MCF 10A (cell line): ENCODE results near the gene PLEK. TPM values are rescaled to one million over a fixed set of nuclear protein-coding genes. Genes with fewer than 3 reads are reported as not detected.

ENCODE experiments used
- BruUV-seq: library from RNA; stranded (reverse); fragments of 400-500 nt; replicated peaks from 2 replicates; lab custom pipeline; 2021; lab: Mats Ljungman, UMichigan
- CTCF ChIA-PET: fragments of 300-600 bp; sonication (Branson Sonifier 250); formaldehyde crosslinking; extraction: SDS; loops from one replicate; lab custom pipeline; 2021; ENCODE audit warnings: antibody characterized with exemption, inconsistent platforms; lab: Yijun Ruan, JAX
- POLR2A ChIA-PET: fragments of 300-600, 350-650 bp; sonication (Branson Sonifier 250); formaldehyde crosslinking; extraction: SDS; loops from one replicate; lab custom pipeline; 2020; ENCODE audit warnings: antibody characterized with exemption, inconsistent platforms; lab: Yijun Ruan, JAX
- DNase-seq: peaks from one replicate; pipeline ENCODE4 v3.0.0-alpha.2; 2018; ENCODE audit not compliant: unreplicated experiment
- H3K27ac Mint-ChIP-seq: one replicate; pipeline ENCODE4 v1.8.0; 2022; ENCODE audit warnings: mild to moderate bottlenecking, low read depth, mixed read lengths; ENCODE audit not compliant: unreplicated experiment
- H3K27me3 Mint-ChIP-seq: one replicate; pipeline ENCODE4 v1.8.0; 2022; ENCODE audit warnings: mixed read lengths; ENCODE audit not compliant: insufficient read depth, unreplicated experiment
- H3K36me3 Mint-ChIP-seq: one replicate; pipeline ENCODE4 v1.8.0; 2022; ENCODE audit warnings: mild to moderate bottlenecking, moderate library complexity, mixed read lengths; ENCODE audit not compliant: insufficient read depth, unreplicated experiment
- H3K4me1 Mint-ChIP-seq: one replicate; pipeline ENCODE4 v1.8.0; 2022; ENCODE audit warnings: mixed read lengths; ENCODE audit not compliant: insufficient read depth, unreplicated experiment
- H3K4me3 Mint-ChIP-seq: one replicate; pipeline ENCODE4 v1.8.0; 2022; ENCODE audit warnings: mild to moderate bottlenecking, moderate library complexity, mixed read lengths; ENCODE audit not compliant: unreplicated experiment
- H3K9me3 Mint-ChIP-seq: one replicate; pipeline ENCODE4 v1.8.0; 2022; ENCODE audit warnings: mixed read lengths; ENCODE audit not compliant: unreplicated experiment
- intact Hi-C: fragments of 100-400 bp; cut with micrococcal nuclease; formaldehyde crosslinking; loops from 2 replicates; pipeline ENCODE4 v1.14.1; 2022
- total RNA-seq: library from RNA; stranded (reverse); gene quantifications from 2 replicates; pipeline ENCODE4 v1.2.3, GENCODE V29; 2022
- TF ChIP-seq, protein P1 (sequence below): fragments of 200-600 bp; IDR thresholded peaks from one replicate; pipeline ENCODE4 v1.8.0; 2022; ENCODE audit warnings: antibody characterized with exemption, mild to moderate bottlenecking; ENCODE audit not compliant: unreplicated experiment

PLEK gene
- total RNA-seq, 1 experiment from 2014 or later: not detected

DNA sequence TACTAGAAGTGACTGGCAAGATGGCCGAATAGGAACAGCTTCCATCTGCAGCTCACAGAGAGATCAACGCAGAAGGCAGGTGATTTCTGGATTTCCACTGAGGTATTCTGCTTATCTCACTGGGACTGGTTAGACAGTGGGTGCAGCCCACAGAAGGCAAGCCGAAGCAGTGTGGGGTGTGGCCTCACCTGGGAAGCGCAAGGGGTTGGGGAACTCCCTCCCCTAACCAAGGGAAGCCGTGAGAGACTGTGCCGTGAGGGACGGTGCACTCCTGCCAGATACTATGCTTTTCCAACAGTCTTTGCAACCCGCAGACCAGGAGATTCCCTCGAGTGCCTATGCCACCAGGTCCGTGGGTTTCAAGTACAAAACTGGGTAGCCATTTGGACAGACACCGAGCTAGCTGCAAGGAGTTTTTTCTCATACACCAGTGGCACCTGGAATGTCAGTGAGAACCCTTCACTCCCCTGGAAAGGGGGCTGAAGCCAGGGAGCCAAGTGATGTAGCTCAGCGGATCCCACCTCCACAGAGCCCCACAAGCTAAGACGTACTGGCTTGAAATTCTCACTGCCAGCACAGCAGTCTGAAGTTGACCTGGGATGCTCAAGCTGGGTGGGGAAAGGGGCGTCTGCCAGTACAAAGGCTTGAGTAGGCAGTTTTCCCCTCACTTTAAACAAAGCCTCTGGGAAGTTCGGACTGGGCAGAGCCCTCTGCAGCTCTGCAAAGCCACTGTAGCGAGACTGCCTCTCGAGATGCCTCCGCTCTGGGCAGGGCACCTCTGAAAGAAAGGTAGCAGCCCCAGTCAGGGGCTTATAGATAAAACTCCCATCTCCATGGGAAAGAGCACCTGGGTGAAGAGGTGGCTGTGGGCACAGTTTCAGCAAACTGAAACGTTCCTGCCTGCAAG, 40.1 kb downstream of the PLEK start:
- peaks cover 23% of the 10 kb centered on the region for H3K9me3 Mint-ChIP-seq
- H3K27ac Mint-ChIP-seq: no peak overlapping the region

DNA sequence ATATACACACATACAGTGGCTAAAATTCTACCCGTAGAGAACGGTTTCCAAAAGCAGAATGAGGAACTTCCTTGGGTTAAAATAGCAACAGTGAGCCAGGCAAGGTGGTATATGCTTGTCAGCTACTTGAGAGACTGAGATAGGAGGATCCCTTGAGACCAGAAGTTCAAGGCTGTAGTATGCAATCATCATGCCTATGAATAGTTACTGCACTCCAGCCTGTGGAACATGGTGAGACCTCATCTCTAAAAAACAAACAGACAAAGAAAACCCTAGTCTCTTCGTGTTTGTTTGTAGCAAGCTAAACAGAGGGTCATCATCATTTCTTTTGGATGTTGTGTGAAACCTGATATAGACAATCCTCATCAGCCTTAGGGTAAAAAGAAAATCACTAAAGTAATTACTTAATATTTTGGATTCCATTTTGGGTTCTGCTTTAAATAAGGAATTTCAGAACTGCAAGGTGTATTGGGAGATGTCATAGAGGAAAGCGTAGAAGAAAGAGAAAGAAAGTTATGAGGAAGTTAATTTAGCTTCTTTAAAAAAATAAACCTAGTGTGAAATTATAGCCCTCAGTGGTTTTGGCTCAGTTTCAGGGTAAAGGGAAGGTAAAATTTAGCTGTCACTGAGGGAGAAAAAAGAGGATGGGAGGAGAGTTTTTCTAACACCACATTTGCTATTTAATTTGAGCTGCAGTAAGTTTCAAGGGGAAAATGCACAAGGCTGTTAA, 46.5 kb downstream of the PLEK start:
- no peaks in the 10 kb centered on the region for H3K4me1 Mint-ChIP-seq
- no peak overlapping the region for H3K4me3 Mint-ChIP-seq
- DNase-seq: no peak
- POLR2A ChIA-PET: interaction anchor here (0.7 kb wide), 1 partner anchor 25 kb away, joined by 4 read pairs; no protein-coding TSS in a partner anchor
- no peaks in the 10 kb centered on the region for H3K36me3 Mint-ChIP-seq
- H3K27ac Mint-ChIP-seq: no peak overlapping the region
- intact Hi-C loops: no loop called here
- CTCF ChIA-PET: no interaction called here
- H3K9me3 Mint-ChIP-seq: peaks cover 8% of the 10 kb centered on the region
- peaks cover 23% of the 10 kb centered on the region for H3K27me3 Mint-ChIP-seq
- BruUV-seq: no TSS peak
- TF ChIP-seq, protein P1, sequence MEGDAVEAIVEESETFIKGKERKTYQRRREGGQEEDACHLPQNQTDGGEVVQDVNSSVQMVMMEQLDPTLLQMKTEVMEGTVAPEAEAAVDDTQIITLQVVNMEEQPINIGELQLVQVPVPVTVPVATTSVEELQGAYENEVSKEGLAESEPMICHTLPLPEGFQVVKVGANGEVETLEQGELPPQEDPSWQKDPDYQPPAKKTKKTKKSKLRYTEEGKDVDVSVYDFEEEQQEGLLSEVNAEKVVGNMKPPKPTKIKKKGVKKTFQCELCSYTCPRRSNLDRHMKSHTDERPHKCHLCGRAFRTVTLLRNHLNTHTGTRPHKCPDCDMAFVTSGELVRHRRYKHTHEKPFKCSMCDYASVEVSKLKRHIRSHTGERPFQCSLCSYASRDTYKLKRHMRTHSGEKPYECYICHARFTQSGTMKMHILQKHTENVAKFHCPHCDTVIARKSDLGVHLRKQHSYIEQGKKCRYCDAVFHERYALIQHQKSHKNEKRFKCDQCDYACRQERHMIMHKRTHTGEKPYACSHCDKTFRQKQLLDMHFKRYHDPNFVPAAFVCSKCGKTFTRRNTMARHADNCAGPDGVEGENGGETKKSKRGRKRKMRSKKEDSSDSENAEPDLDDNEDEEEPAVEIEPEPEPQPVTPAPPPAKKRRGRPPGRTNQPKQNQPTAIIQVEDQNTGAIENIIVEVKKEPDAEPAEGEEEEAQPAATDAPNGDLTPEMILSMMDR: no peak

More for the DNA sequence above, 40.1 kb downstream of the PLEK start:
- TF ChIP-seq, protein P1: no peak
- ChIA-PET CTCF (interaction anchor here (0.8 kb wide), 1 partner anchor 37 kb away, joined by 4 read pairs; no protein-coding TSS in a partner anchor), POLR2A (no interaction called here)
- Mint-ChIP-seq H3K36me3 (no peaks in the 10 kb centered on the region), H3K27me3 (peaks cover 61% of the 10 kb centered on the region), H3K4me1 (no peaks in the 10 kb centered on the region), H3K4me3 (no peak overlapping the region)
- no peak for DNase-seq
- intact Hi-C loops: no loop called here
- no TSS peak for BruUV-seq

GRCh38 chr2:68412127-68412819, 47.2 kb downstream of the PLEK start:
- ChIA-PET POLR2A (interaction anchor here (0.7 kb wide), 1 partner anchor 24 kb away, joined by 4 read pairs; no protein-coding TSS in a partner anchor), CTCF (interaction anchor here (0.8 kb wide), 1 partner anchor 46 kb away, joined by 3 read pairs; no protein-coding TSS in a partner anchor)
- no TSS peak for BruUV-seq
- Mint-ChIP-seq H3K4me3 (no peak overlapping the region), H3K27ac (no peak overlapping the region), H3K4me1 (no peaks in the 10 kb centered on the region), H3K36me3 (no peaks in the 10 kb centered on the region), H3K9me3 (peaks cover 8% of the 10 kb centered on the region), H3K27me3 (peaks cover 16% of the 10 kb centered on the region)
- intact Hi-C loops: no loop called here
- no peak for DNase-seq
- TF ChIP-seq, protein P1: no peak
